ENCODE data around the gene SETDB2. TPM values are rescaled to one million over a fixed set of nuclear protein-coding genes. Genes with fewer than 3 reads are reported as not detected.

SETDB2 gene
- total RNA-seq, 6 experiments from 2014 or later: 3.7 to 6.7 (median 4.6) TPM

DNA sequence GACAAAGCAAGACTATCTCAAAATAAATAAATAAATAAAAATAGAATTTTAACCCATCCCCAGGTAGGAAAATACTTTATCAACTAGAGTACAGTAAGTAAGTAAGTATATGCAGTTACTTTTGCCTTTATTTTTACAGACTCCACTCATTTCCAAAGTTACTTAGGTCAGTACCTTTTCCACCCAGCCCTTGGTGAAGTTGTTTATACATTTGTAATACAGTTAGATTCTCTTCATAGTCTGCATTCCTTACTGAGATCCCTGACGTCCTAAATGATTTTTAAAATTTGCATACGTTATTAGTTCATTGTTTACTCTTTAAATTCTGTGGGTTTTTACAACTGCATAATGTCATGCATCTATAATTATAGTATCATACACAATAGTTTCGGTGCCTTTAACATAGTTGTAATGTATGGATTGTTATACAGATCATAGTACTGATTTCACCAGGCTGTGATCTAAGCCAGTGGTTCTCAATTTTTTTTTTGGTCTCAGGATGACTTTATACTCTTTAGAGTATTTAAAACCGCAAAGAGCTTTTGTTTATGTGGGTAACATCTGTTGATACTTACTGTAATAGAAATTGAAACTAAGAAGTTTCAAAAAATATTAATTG lies 10.4 kb downstream of the SETDB2 start:
- Histone ChIP-seq H3K4me3 (no peak overlapping the region), H3K27ac (no peak overlapping the region), H3K4me1 (no peaks in the 10 kb centered on the region), H3K27me3 (no peaks in the 10 kb centered on the region), H3K36me3 (no peaks in the 10 kb centered on the region), H3K9me3 (no peaks in the 10 kb centered on the region)
- 56% methylated on average over 4 of the region's 4 CpGs for WGBS (ENCODE audit: insufficient coverage, low coverage, low lambda C conversion rate, missing lambda C conversion rate)
- DNase-seq: no peak
- intact Hi-C loops (cut with DNase I): no loop called here
- no peak for ATAC-seq
- no peak for TF ChIP-seq POLR2A (IDR thresholded peaks at IDR 0.05)
- TF ChIP-seq, protein P1, sequence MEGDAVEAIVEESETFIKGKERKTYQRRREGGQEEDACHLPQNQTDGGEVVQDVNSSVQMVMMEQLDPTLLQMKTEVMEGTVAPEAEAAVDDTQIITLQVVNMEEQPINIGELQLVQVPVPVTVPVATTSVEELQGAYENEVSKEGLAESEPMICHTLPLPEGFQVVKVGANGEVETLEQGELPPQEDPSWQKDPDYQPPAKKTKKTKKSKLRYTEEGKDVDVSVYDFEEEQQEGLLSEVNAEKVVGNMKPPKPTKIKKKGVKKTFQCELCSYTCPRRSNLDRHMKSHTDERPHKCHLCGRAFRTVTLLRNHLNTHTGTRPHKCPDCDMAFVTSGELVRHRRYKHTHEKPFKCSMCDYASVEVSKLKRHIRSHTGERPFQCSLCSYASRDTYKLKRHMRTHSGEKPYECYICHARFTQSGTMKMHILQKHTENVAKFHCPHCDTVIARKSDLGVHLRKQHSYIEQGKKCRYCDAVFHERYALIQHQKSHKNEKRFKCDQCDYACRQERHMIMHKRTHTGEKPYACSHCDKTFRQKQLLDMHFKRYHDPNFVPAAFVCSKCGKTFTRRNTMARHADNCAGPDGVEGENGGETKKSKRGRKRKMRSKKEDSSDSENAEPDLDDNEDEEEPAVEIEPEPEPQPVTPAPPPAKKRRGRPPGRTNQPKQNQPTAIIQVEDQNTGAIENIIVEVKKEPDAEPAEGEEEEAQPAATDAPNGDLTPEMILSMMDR (IDR thresholded peaks at IDR 0.05): no peak

- H3K36me3 ChIP-seq: no peaks in the 10 kb centered on the region
- DNase-seq (no peak), ATAC-seq (no peak)
- no peak overlapping the region for H3K4me3 ChIP-seq
- H3K9me3 ChIP-seq: no peaks in the 10 kb centered on the region
- no peaks in the 10 kb centered on the region for H3K27me3 ChIP-seq
- intact Hi-C loops (cut with DNase I): no loop called here
- no peak overlapping the region for H3K27ac ChIP-seq
- H3K4me1 ChIP-seq: no peaks in the 10 kb centered on the region
- no peak for TF ChIP-seq POLR2A (IDR thresholded peaks at IDR 0.05)
- TF ChIP-seq, protein P1 (IDR thresholded peaks at IDR 0.05): no peak
Measured at GRCh38 chr13:49455007-49455398, 10.9 kb downstream of the SETDB2 start.

- no peaks in the 10 kb centered on the region for H3K4me1 ChIP-seq
- no peak for ATAC-seq
- intact Hi-C loops (cut with DNase I): no loop called here
Measured at GRCh38 chr13:49456156-49456555, 12.1 kb downstream of the SETDB2 start.

DNA sequence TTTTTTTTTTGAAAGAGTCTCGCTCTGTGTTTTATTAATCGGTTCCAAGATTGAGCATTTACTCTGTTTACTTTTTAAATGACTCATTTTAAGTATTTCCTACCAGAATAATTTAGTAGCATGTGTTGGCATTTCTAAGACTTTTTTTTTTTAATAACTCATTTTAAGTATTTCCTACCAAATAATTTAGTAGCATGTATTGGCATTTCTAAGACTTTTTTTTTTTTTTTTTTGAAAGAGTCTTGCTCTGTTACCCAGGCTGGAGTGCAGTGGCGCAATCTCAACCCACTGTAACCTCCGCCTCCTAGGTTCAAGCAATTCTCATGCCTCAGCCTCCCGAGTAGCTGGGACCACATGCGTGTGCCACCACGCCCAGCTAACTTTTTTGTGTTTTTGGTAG lies 13.1 kb downstream of the SETDB2 start:
- intact Hi-C loops (cut with DNase I): no loop called here
- Histone ChIP-seq H3K4me1 (no peaks in the 10 kb centered on the region), H3K27ac (no peak overlapping the region), H3K9me3 (no peaks in the 10 kb centered on the region), H3K36me3 (peaks cover 0 to 13% (median 4%) of the 10 kb centered on the region in 4 donors), H3K27me3 (no peaks in the 10 kb centered on the region), H3K4me3 (no peak overlapping the region)
- no peak for DNase-seq
- 77% methylated on average over 5 of the region's 7 CpGs for WGBS (ENCODE audit: insufficient coverage, low coverage, low lambda C conversion rate, missing lambda C conversion rate)
- TF ChIP-seq, protein P1 (IDR thresholded peaks at IDR 0.05): no peak
- no peak for TF ChIP-seq POLR2A (IDR thresholded peaks at IDR 0.05)
- ATAC-seq: no peak

More at GRCh38 chr13:49456156-49456555, 12.1 kb downstream of the SETDB2 start:
- H3K4me3 ChIP-seq: no peak overlapping the region
- peaks cover 0 to 4% (median 1%) of the 10 kb centered on the region in 4 donors for H3K36me3 ChIP-seq
- H3K27ac ChIP-seq: no peak overlapping the region
- no peaks in the 10 kb centered on the region for H3K9me3 ChIP-seq
- TF ChIP-seq POLR2A (IDR thresholded peaks at IDR 0.05): no peak
- TF ChIP-seq, protein P1 (IDR thresholded peaks at IDR 0.05): no peak
- DNase-seq: no peak
- H3K27me3 ChIP-seq: no peaks in the 10 kb centered on the region
- WGBS (ENCODE audit: insufficient coverage, low coverage, low lambda C conversion rate, missing lambda C conversion rate): 100% methylated on average over 1 of the region's 1 CpG

DNA sequence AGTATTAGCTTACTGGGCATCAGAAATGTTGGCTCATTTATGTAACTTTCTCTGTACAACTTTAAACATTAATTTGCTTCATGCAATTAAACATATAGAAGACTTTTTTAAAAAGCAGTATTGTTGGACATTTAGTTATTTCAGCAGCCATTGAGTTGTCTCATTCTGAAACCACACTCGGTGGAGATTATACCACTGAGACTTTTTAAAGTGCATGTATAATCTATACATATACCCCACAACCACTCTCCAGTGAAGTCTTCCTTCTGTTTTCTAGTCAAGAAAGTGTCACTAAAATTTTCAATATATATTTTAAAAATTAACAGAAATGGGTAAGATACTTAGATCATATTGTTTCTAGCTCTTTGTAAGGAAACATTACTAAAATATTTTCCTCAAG lies 15.5 kb downstream of the SETDB2 start:
- TF ChIP-seq, protein P1 (IDR thresholded peaks at IDR 0.05): no peak
- no peak for TF ChIP-seq POLR2A (IDR thresholded peaks at IDR 0.05)
- intact Hi-C loops (cut with DNase I): no loop called here
- Histone ChIP-seq H3K27ac (no peak overlapping the region), H3K9me3 (no peaks in the 10 kb centered on the region), H3K4me3 (no peak overlapping the region), H3K4me1 (peaks cover 0 to 8% (median 0%) of the 10 kb centered on the region in 4 donors), H3K36me3 (peaks cover 0 to 13% (median 6%) of the 10 kb centered on the region in 4 donors), H3K27me3 (no peaks in the 10 kb centered on the region)
- DNase-seq (no peak), ATAC-seq (no peak)
- 84% methylated on average over 1 of the region's 1 CpG for WGBS (ENCODE audit: insufficient coverage, low coverage, low lambda C conversion rate, missing lambda C conversion rate)
